HEK293T (cell line): ENCODE results near the gene UBE2K.

Experiments used
- ARNT ChIP-seq: fragments of 450-650 bp; IDR thresholded peaks from 2 replicates; pipeline ENCODE4 v1.6.1; 2017; ENCODE audit warnings: mild to moderate bottlenecking
- BHLHE40 ChIP-seq: fragments of 450-650 bp; IDR thresholded peaks from 2 replicates; pipeline ENCODE4 v1.6.1; 2016; ENCODE audit warnings: mild to moderate bottlenecking, moderate library complexity, borderline replicate concordance
- ELF4 ChIP-seq: fragments of 450-650 bp; IDR thresholded peaks from 2 replicates; pipeline ENCODE4 v1.6.1; 2017; ENCODE audit warnings: antibody characterized with exemption
- FOXA1 ChIP-seq: fragments of 450-650 bp; IDR thresholded peaks from 2 replicates; pipeline ENCODE4 v1.6.1; 2016; ENCODE audit warnings: mild to moderate bottlenecking
- FOXK2 ChIP-seq: fragments of 450-650 bp; IDR thresholded peaks from 2 replicates; pipeline ENCODE4 v1.6.1; 2016; ENCODE audit warnings: mild to moderate bottlenecking
- FOXM1 ChIP-seq: fragments of 450-650 bp; IDR thresholded peaks from 2 replicates; pipeline ENCODE4 v1.6.1; 2017; ENCODE audit warnings: mild to moderate bottlenecking, borderline replicate concordance
- HDGF ChIP-seq: fragments of 450-650 bp; IDR thresholded peaks from 2 replicates; pipeline ENCODE4 v1.6.1; 2017; ENCODE audit warnings: antibody characterized with exemption, borderline replicate concordance
- LEF1 ChIP-seq: fragments of 450-650 bp; IDR thresholded peaks from 2 replicates; pipeline ENCODE4 v1.6.1; 2017; ENCODE audit warnings: mild to moderate bottlenecking, borderline replicate concordance
- SP1 ChIP-seq: fragments of 450-650 bp; IDR thresholded peaks from 2 replicates; pipeline ENCODE4 v1.6.1; 2017
- SUZ12 ChIP-seq: fragments of 450-650 bp; IDR thresholded peaks from 2 replicates; pipeline ENCODE4 v1.6.1; 2016; ENCODE audit warnings: mild to moderate bottlenecking
- TARDBP ChIP-seq: fragments of 450-650 bp; IDR thresholded peaks from 2 replicates; pipeline ENCODE4 v1.6.1; 2016
- ZNF384 ChIP-seq: fragments of 450-650 bp; IDR thresholded peaks from 2 replicates; pipeline ENCODE4 v1.6.1; 2016

DNA sequence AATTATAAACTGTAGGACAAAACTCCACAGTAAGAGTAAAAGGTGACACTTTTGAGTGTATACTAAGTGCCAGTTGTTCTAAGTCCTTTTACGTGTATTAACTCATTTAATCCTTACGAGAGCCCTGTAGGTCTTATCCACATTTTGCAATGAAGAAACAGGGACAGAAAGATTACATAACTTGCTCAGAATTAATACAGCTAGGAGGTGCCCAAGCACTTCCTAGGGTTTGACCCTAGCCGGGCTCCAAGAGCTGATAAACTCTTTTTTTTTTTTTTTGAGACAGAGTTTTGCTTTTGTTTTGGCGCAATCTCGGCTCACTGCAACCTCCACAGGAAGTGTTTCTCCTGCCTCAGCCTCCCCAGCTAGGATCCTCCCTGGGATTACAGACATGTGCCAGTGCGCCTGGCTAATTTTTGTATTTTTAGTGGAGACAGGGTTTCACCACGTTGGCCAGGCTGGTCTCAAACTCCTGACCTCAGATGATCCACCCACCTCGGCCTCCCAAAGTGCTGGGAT is 110.4 kb downstream of the UBE2K start:
- TF ChIP-seq TARDBP, result no peak
- no peak for TF ChIP-seq SUZ12
- TF ChIP-seq FOXM1, result no peak
- TF ChIP-seq SP1, result no peak
- no peak for TF ChIP-seq FOXA1
- no peak for TF ChIP-seq ELF4
- TF ChIP-seq ARNT, result no peak
- no peak for TF ChIP-seq BHLHE40
- no peak for TF ChIP-seq LEF1
- no peak for TF ChIP-seq HDGF
- no peak for TF ChIP-seq FOXK2
- no peak for TF ChIP-seq ZNF384
